ENCODE data around the gene PLCH2. TPM values are rescaled to one million over a fixed set of nuclear protein-coding genes. Genes with fewer than 3 reads are reported as not detected.

PLCH2 gene
- total RNA-seq, 6 experiments from 2014 or later, result 0.09 to 0.34 (median 0.18) TPM; not detected in 1

GRCh38 chr1:2466958-2467554 is 9.0 kb upstream of the PLCH2 start:
- Mint-ChIP-seq H3K27ac (no peak overlapping the region), H3K4me3 (no peak overlapping the region), H3K4me1 (ENCODE audit: low read depth) (no peaks in the 10 kb centered on the region), H3K9me3 (no peaks in the 10 kb centered on the region), H3K36me3 (ENCODE audit: low read depth) (no peaks in the 10 kb centered on the region), H3K27me3 (ENCODE audit: insufficient read depth) (peaks cover 30% of the 10 kb centered on the region)
- no peak for DNase-seq
- no peak for TF ChIP-seq CTCF (IDR thresholded peaks at IDR 0.05)

- Mint-ChIP-seq H3K36me3 (ENCODE audit: low read depth) (no peaks in the 10 kb centered on the region), H3K27ac (no peak overlapping the region), H3K27me3 (ENCODE audit: insufficient read depth) (peaks cover 25% of the 10 kb centered on the region), H3K4me1 (ENCODE audit: low read depth) (no peaks in the 10 kb centered on the region), H3K4me3 (no peak overlapping the region), H3K9me3 (no peaks in the 10 kb centered on the region)
- peak; percentile 2 for DNase-seq
- no peak for TF ChIP-seq CTCF (IDR thresholded peaks at IDR 0.05)
Measured at GRCh38 chr1:2468041-2468472, 8.0 kb upstream of the PLCH2 start.

- H3K4me3 Mint-ChIP-seq, result no peak overlapping the region
- no peaks in the 10 kb centered on the region for H3K36me3 Mint-ChIP-seq (ENCODE audit: low read depth)
- DNase-seq, result no peak
- H3K27me3 Mint-ChIP-seq (ENCODE audit: insufficient read depth), result peaks cover 22% of the 10 kb centered on the region
- no peak overlapping the region for H3K27ac Mint-ChIP-seq
- no peak for TF ChIP-seq CTCF (IDR thresholded peaks at IDR 0.05)
- no peaks in the 10 kb centered on the region for H3K9me3 Mint-ChIP-seq
- no peaks in the 10 kb centered on the region for H3K4me1 Mint-ChIP-seq (ENCODE audit: low read depth)
Measured at GRCh38 chr1:2468540-2468939, 7.5 kb upstream of the PLCH2 start.

GRCh38 chr1:2469103-2469940 is 6.8 kb upstream of the PLCH2 start:
- DNase-seq, result no peak
- Mint-ChIP-seq H3K9me3 (no peaks in the 10 kb centered on the region), H3K36me3 (ENCODE audit: low read depth) (no peaks in the 10 kb centered on the region), H3K27ac (no peak overlapping the region), H3K27me3 (ENCODE audit: insufficient read depth) (peaks cover 17% of the 10 kb centered on the region), H3K4me1 (ENCODE audit: low read depth) (no peaks in the 10 kb centered on the region), H3K4me3 (no peak overlapping the region)
- TF ChIP-seq CTCF (IDR thresholded peaks at IDR 0.05), result no peak

GRCh38 chr1:2470290-2471158 is 5.6 kb upstream of the PLCH2 start:
- H3K9me3 Mint-ChIP-seq, result no peaks in the 10 kb centered on the region
- H3K27ac Mint-ChIP-seq, result no peak overlapping the region
- H3K27me3 Mint-ChIP-seq (ENCODE audit: insufficient read depth), result peaks cover 10% of the 10 kb centered on the region
- H3K4me1 Mint-ChIP-seq (ENCODE audit: low read depth), result no peaks in the 10 kb centered on the region
- H3K4me3 Mint-ChIP-seq, result no peak overlapping the region
- H3K36me3 Mint-ChIP-seq (ENCODE audit: low read depth), result no peaks in the 10 kb centered on the region
- DNase-seq, result no peak
- TF ChIP-seq CTCF (IDR thresholded peaks at IDR 0.05), result no peak

All from HFFc6 (cell line).